Activated T-helper 17 cell treated with anti-CD3 and anti-CD28 coated beads, Interleukin-2, amount 50 U/mL, for 72 hours (primary cell): Measurements from ENCODE around the gene PPM1J. TPM values are rescaled to one million over a fixed set of nuclear protein-coding genes. Genes with fewer than 3 reads are reported as not detected.

Experiments used
- ATAC-seq: fragments of 150-1000 bp; cut with Tn5 transposase; replicated peaks from 2 replicates; pipeline ENCODE4 v1.10.0; 2021; ENCODE audit warnings: mild to moderate bottlenecking, moderate library complexity
- H3K27ac Mint-ChIP-seq: one replicate; pipeline ENCODE4 v1.8.0; 2022; ENCODE audit warnings: mixed read lengths
- H3K27me3 Mint-ChIP-seq: one replicate; pipeline ENCODE4 v1.8.0; 2022; ENCODE audit warnings: mixed read lengths
- H3K36me3 Mint-ChIP-seq: one replicate; pipeline ENCODE4 v1.8.0; 2022; ENCODE audit warnings: low read depth, mild to moderate bottlenecking, mixed read lengths
- H3K4me1 Mint-ChIP-seq: one replicate; pipeline ENCODE4 v1.8.0; 2022; ENCODE audit warnings: mixed read lengths
- H3K4me3 Mint-ChIP-seq: one replicate; pipeline ENCODE4 v1.8.0; 2022; ENCODE audit warnings: mild to moderate bottlenecking, mixed read lengths
- H3K9me3 Mint-ChIP-seq: one replicate; pipeline ENCODE4 v1.8.0; 2022; ENCODE audit warnings: mixed read lengths
- total RNA-seq, 2 donors: library from RNA; stranded (reverse); gene quantifications; one replicate each; pipeline ENCODE4 v1.2.3, GENCODE V29; 2022

The PPM1J gene
- total RNA-seq, 2 donors from 2014 or later = 0.30 to 0.69 TPM

GRCh38 chr1:112674986-112675727 is 40.0 kb downstream of the PPM1J start:
- peak overlapping the region; percentile 94 for H3K27ac Mint-ChIP-seq
- ATAC-seq = peak; percentile 55
- H3K9me3 Mint-ChIP-seq = no peaks in the 10 kb centered on the region
- H3K27me3 Mint-ChIP-seq = no peaks in the 10 kb centered on the region
- peak overlapping the region; percentile 94 for H3K4me3 Mint-ChIP-seq
- peaks cover 43% of the 10 kb centered on the region for H3K36me3 Mint-ChIP-seq
- peaks cover 41% of the 10 kb centered on the region for H3K4me1 Mint-ChIP-seq

- H3K27ac Mint-ChIP-seq = peak within 1 kb of the TSS; percentile 94
- H3K4me1 Mint-ChIP-seq = peaks cover 43% of the 10 kb centered on the region
- no peaks in the 10 kb centered on the region for H3K27me3 Mint-ChIP-seq
- ATAC-seq = peak; percentile 81
- H3K9me3 Mint-ChIP-seq = no peaks in the 10 kb centered on the region
- H3K4me3 Mint-ChIP-seq = peak within 1 kb of the TSS; percentile 94
- peaks cover 50% of the 10 kb centered on the region for H3K36me3 Mint-ChIP-seq
These were observed 40.6 kb downstream of the PPM1J start, which contains the start of gene MOV10 for GRCh38 chr1:112674440-112674985. Gene MOV10, plus strand, starts transcription at chr1:112674659. Its CDS starts 254 bp downstream, at chr1:112674913.

GRCh38 chr1:112673592-112674439 is 41.3 kb downstream of the PPM1J start:
- H3K9me3 Mint-ChIP-seq = no peaks in the 10 kb centered on the region
- peak overlapping the region; percentile 94 for H3K27ac Mint-ChIP-seq
- peaks cover 57% of the 10 kb centered on the region for H3K36me3 Mint-ChIP-seq
- H3K4me3 Mint-ChIP-seq = peak overlapping the region; percentile 94
- H3K27me3 Mint-ChIP-seq = no peaks in the 10 kb centered on the region
- H3K4me1 Mint-ChIP-seq = peaks cover 45% of the 10 kb centered on the region
- ATAC-seq = peak; percentile 18

DNA sequence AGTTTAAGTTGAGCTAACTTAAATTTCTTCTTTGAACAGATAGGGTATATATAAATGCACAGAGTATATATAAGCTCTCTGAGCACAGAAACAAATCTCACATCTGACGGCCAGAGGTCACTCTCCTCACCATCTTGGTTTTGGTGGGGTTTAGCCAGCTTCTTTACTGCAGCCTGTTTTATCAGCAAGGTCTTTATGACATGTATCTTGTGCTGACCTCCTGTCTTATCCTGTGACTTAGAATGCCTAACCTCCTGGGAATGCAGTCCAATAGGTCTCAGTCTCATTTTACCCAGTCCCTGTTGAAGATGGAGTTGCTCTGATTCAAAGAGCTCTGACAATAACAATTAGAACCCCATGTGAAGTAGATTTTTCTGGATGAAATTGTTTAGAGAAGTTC is 42.3 kb downstream of the PPM1J start:
- Mint-ChIP-seq H3K27ac (peak overlapping the region; percentile 94), H3K36me3 (peaks cover 66% of the 10 kb centered on the region), H3K4me1 (peaks cover 41% of the 10 kb centered on the region), H3K9me3 (no peaks in the 10 kb centered on the region), H3K4me3 (peak overlapping the region; percentile 94), H3K27me3 (no peaks in the 10 kb centered on the region)
- no peak for ATAC-seq

GRCh38 chr1:112672009-112672408 is 43.1 kb downstream of the PPM1J start:
- Mint-ChIP-seq H3K9me3 (peaks cover 3% of the 10 kb centered on the region), H3K4me3 (no peak overlapping the region), H3K27me3 (no peaks in the 10 kb centered on the region), H3K36me3 (peaks cover 75% of the 10 kb centered on the region), H3K4me1 (peaks cover 43% of the 10 kb centered on the region), H3K27ac (peak overlapping the region; percentile 94)
- no peak for ATAC-seq

DNA sequence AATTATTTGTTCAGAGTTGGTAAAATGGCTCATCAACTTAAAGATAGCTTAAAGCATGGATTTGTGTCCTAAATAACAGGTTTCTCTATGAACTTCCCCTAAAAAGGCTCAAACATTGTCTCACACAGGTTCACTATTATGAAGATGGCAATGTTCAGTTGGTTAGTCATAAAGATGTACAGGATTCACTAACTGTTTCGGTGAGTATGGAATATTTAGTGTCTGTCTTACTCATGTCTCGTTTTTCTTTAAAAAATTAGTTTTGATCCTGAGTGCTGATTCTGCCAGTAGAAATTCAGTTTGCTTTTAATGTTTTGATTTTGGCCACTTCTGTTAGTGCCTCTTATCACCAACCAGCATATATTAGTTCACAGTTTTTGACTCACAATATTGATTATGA is 48.2 kb downstream of the PPM1J start:
- Mint-ChIP-seq H3K27ac (peak overlapping the region; percentile 90), H3K27me3 (no peaks in the 10 kb centered on the region)

GRCh38 chr1:112665857-112666256 is 49.3 kb downstream of the PPM1J start:
- no peaks in the 10 kb centered on the region for H3K27me3 Mint-ChIP-seq
- H3K27ac Mint-ChIP-seq = peak overlapping the region; percentile 16
- peaks cover 100% of the 10 kb centered on the region for H3K36me3 Mint-ChIP-seq
- H3K4me1 Mint-ChIP-seq = peaks cover 35% of the 10 kb centered on the region
- H3K9me3 Mint-ChIP-seq = peaks cover 3% of the 10 kb centered on the region
- no peak for ATAC-seq
- no peak overlapping the region for H3K4me3 Mint-ChIP-seq

More for the DNA sequence above, 48.2 kb downstream of the PPM1J start:
- peaks cover 35% of the 10 kb centered on the region for H3K4me1 Mint-ChIP-seq
- peaks cover 3% of the 10 kb centered on the region for H3K9me3 Mint-ChIP-seq
- H3K36me3 Mint-ChIP-seq = peaks cover 100% of the 10 kb centered on the region
- H3K4me3 Mint-ChIP-seq = peak overlapping the region; percentile 61
- peak; percentile 86 for ATAC-seq

Other genes with a start within 250 kb of the PPM1J start
- under 1 TPM; 0.32 to 0.48 TPM for gene WNT2B, start 206.4 kb downstream of the PPM1J start, total RNA-seq
- gene ST7L, start 96.2 kb downstream of the PPM1J start, total RNA-seq = 1 to 10 TPM; 9.4 to 9.7 TPM
- 100 to 1,000 TPM; 284 to 302 TPM for gene CAPZA1, start 95.5 kb downstream of the PPM1J start, total RNA-seq
- gene MOV10, start 40.7 kb downstream of the PPM1J start, total RNA-seq = 10 to 100 TPM; 54.7 to 59.3 TPM
- gene RHOC, start 8.2 kb downstream of the PPM1J start, total RNA-seq = 10 to 100 TPM; 39.5 to 59.4 TPM
- 10 to 100 TPM; 65.5 to 98.3 TPM for gene SLC16A1, start 240.9 kb upstream of the PPM1J start, total RNA-seq